LHCN-M2 (cell line): Measurements from ENCODE around the gene PER1. TPM values are rescaled to one million over a fixed set of nuclear protein-coding genes. Genes with fewer than 3 reads are reported as not detected.
A peak's percentile ranks its signal among the peaks of the same experiment; 100 is the strongest.

Source experiments
- DNase-seq: peaks from one replicate; pipeline ENCODE4 v3.0.0-alpha.2; 2012; ENCODE audit warnings: low read depth
- total RNA-seq: library from RNA; depleted of rRNA; stranded (reverse); fragments of >200 nt; gene quantifications from 2 replicates; pipeline ENCODE4 v1.2.3, GENCODE V29; 2014; rRNA removed

PER1 gene
- total RNA-seq, 1 experiment from 2014 or later: 18.2 TPM

DNA sequence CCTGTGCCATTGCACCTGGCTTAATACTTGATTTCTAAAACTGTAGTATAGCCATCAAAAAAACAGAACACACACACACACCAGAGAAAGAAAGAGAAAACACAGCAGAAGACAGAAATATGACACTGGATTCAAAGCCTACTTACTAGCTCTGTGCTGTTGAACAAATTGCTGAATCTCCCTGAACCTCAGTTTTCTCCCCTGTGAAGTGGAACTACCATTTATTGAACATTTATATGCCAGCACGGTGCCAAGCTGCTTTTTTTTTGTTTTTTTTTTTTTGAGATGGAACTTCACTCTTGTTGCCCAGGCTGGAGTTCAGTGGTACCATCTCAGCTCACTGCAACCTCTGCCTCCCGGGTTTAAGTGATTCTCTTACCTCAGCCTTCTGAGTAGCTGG lies 51.4 kb downstream of the PER1 start:
- no peak for DNase-seq

DNA sequence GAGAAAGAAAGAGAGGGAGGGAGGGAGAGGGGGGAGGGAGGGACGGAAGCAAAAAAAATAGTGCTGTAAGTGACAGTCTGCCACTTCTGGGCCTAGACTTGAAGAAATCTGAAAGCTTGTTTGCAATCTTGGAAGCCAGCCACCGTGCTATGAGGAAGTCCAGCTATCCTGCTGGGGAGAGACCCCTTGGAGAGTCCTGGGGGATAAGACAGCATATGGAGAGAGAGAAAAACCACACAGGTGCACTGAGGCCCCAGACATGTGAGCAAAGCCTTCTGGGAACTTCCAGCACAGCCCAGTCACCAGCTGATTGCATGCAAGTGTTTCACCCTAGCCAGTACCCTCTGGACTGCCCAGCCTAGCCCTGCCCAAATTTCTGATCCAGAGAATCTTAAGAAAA lies 52.1 kb downstream of the PER1 start:
- DNase-seq: no peak

DNA sequence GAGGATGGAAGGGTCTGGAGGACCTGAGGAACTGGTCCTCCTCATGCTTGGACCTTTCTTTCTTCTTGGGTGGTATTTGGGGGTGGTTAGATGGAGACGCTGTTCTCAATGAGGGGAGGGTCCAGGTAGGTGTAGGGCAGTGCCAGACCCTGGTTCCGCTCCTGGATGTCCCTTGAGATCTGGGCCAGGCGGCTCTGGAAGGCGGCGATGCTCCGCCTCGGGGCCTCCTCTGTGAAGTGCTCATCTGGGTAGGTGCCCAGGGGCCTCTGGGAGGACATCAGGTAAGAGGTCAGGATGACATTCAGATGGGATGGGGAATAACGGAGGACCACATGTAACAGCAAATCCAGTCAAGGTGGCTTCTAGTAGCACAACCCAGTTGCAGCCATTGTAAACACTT lies 55.7 kb downstream of the PER1 start:
- DNase-seq: no peak

- DNase-seq: no peak
Measured at GRCh38 chr17:8095361-8095760, 56.8 kb downstream of the PER1 start.

DNA sequence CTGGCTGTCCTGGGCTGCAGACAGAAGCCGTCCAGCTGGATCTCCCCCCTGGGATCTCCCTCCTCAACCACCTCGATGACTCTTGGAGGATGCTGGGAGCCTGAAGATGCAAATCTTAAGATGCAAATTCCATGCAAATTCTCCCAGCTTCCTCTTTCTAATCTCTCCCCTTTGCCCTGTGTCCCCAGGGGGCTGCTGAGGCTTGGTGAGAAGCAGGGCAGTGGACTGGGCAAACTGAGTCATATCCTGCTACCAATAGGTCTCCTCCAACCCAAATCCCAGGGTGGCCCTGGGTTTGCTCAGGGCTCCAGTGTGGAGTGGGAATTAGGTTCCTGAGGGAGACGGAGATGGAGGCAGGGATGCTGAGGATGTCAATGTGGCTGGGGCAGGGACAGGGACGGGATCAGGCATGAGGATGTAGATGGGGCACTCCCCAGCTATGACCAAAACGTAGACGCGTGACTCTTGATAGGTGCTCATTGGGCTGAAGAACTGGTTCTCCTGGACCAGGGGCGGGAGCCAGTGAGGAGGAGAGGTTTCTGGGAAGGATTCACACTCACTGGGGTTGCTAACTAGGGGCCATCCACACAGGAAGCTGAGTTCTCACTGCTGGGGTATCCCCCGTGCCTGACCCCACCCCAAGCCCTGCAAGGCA lies 61.0 kb downstream of the PER1 start:
- DNase-seq: peak; percentile 28

Other genes starting within 250 kb of the PER1 start
- gene RNF227, start 236.1 kb downstream of the PER1 start, total RNA-seq: 6.9 and 14.2 TPM in 2 replicates
- 0.32 and 0.46 TPM in 2 replicates for gene KCNAB3, start 222.5 kb downstream of the PER1 start, total RNA-seq
- 54.2 and 58.2 TPM in 2 replicates for gene TRAPPC1, start 220.5 kb downstream of the PER1 start, total RNA-seq
- 35.7 and 36.5 TPM in 2 replicates for gene CNTROB, start 220.2 kb downstream of the PER1 start, total RNA-seq
- gene GUCY2D, start 149.8 kb downstream of the PER1 start, total RNA-seq: not detected in 2 replicates
- gene ALOX15B, start 113.3 kb downstream of the PER1 start, total RNA-seq: 0.17 and 0.58 TPM in 2 replicates
- 0.06 TPM in 1 of 2 replicates, not detected in the other for gene ALOX12B, start 64.7 kb downstream of the PER1 start, total RNA-seq
- gene ALOXE3, start 33.9 kb downstream of the PER1 start, total RNA-seq: not detected in 2 replicates
- 0.06 and 0.34 TPM in 2 replicates for gene HES7, start 28.3 kb downstream of the PER1 start, total RNA-seq
- 3.8 and 4.6 TPM in 2 replicates for gene VAMP2, start 10.5 kb upstream of the PER1 start, total RNA-seq
- gene TMEM107, start 24.0 kb upstream of the PER1 start, total RNA-seq: 40.0 and 45.3 TPM in 2 replicates
- 6.9 and 7.4 TPM in 2 replicates for gene BORCS6, start 37.8 kb upstream of the PER1 start, total RNA-seq
- 81.3 and 93.4 TPM in 2 replicates for gene AURKB, start 58.2 kb upstream of the PER1 start, total RNA-seq
- gene CTC1, start 95.7 kb upstream of the PER1 start, total RNA-seq: 1.5 and 2.7 TPM in 2 replicates
- gene PFAS, start 96.9 kb upstream of the PER1 start, total RNA-seq: 34.7 and 44.2 TPM in 2 replicates
- gene RANGRF, start 136.3 kb upstream of the PER1 start, total RNA-seq: 15.3 and 17.9 TPM in 2 replicates
- gene SLC25A35, start 143.0 kb upstream of the PER1 start, total RNA-seq: 1.1 and 1.3 TPM in 2 replicates
- not detected in 2 replicates for gene ARHGEF15, start 157.8 kb upstream of the PER1 start, total RNA-seq
- not detected in 2 replicates for gene ODF4, start 187.4 kb upstream of the PER1 start, total RNA-seq
- gene RPL26, start 230.8 kb upstream of the PER1 start, total RNA-seq: 2,622 and 3,054 TPM in 2 replicates
- gene RNF222, start 245.4 kb upstream of the PER1 start, total RNA-seq: not detected in 2 replicates